Measurements from ENCODE around the gene MID1.
A peak's percentile ranks its signal among the peaks of the same experiment; 100 is the strongest.

Gene MID1

GRCh38 chrX:10537308-10537707 is 83.1 kb downstream of the MID1 start:
- DNase-seq (ENCODE audit: low read depth) = no peak
- no peak overlapping the region for H3K4me3 ChIP-seq (ENCODE audit: low read depth, low read length)
- TF ChIP-seq CTCF (conservative IDR thresholded peaks at IDR 0.05; ENCODE audit: low read depth, low read length) = no peak

- no peak for TF ChIP-seq CTCF (conservative IDR thresholded peaks at IDR 0.05; ENCODE audit: low read depth, low read length)
- DNase-seq (ENCODE audit: low read depth) = no peak
Measured at GRCh38 chrX:10536744-10537143, 83.6 kb downstream of the MID1 start.

GRCh38 chrX:10534611-10535010 is 85.8 kb downstream of the MID1 start:
- peak; percentile 39 for DNase-seq (ENCODE audit: low read depth)
- no peak overlapping the region for H3K4me3 ChIP-seq (ENCODE audit: low read depth, low read length)
- no peak for TF ChIP-seq CTCF (conservative IDR thresholded peaks at IDR 0.05; ENCODE audit: low read depth, low read length)

More at GRCh38 chrX:10536744-10537143, 83.6 kb downstream of the MID1 start:
- H3K4me3 ChIP-seq (ENCODE audit: low read depth, low read length) = no peak overlapping the region

- DNase-seq (ENCODE audit: low read depth) = no peak
- H3K4me3 ChIP-seq (ENCODE audit: low read depth, low read length) = no peak overlapping the region
- no peak for TF ChIP-seq CTCF (conservative IDR thresholded peaks at IDR 0.05; ENCODE audit: low read depth, low read length)
Measured at GRCh38 chrX:10533696-10534365, 86.6 kb downstream of the MID1 start.

GRCh38 chrX:10531927-10532326 is 88.5 kb downstream of the MID1 start:
- H3K4me3 ChIP-seq (ENCODE audit: low read depth, low read length) = no peak overlapping the region
- DNase-seq (ENCODE audit: low read depth) = no peak
- TF ChIP-seq CTCF (conservative IDR thresholded peaks at IDR 0.05; ENCODE audit: low read depth, low read length) = no peak

GRCh38 chrX:10529344-10529743 is 91.0 kb downstream of the MID1 start:
- DNase-seq (ENCODE audit: low read depth) = no peak
- H3K4me3 ChIP-seq (ENCODE audit: low read depth, low read length) = no peak overlapping the region
- no peak for TF ChIP-seq CTCF (conservative IDR thresholded peaks at IDR 0.05; ENCODE audit: low read depth, low read length)

GRCh38 chrX:10526451-10526850 is 93.9 kb downstream of the MID1 start:
- H3K4me3 ChIP-seq (ENCODE audit: low read depth, low read length) = no peak overlapping the region
- no peak for DNase-seq (ENCODE audit: low read depth)

More at GRCh38 chrX:10526451-10526850, 93.9 kb downstream of the MID1 start:
- no peak for TF ChIP-seq CTCF (conservative IDR thresholded peaks at IDR 0.05; ENCODE audit: low read depth, low read length)
